ENCODE measurements around the gene MVB12B.
A peak's percentile ranks its signal among the peaks of the same experiment; 100 is the strongest.

Gene MVB12B

DNA sequence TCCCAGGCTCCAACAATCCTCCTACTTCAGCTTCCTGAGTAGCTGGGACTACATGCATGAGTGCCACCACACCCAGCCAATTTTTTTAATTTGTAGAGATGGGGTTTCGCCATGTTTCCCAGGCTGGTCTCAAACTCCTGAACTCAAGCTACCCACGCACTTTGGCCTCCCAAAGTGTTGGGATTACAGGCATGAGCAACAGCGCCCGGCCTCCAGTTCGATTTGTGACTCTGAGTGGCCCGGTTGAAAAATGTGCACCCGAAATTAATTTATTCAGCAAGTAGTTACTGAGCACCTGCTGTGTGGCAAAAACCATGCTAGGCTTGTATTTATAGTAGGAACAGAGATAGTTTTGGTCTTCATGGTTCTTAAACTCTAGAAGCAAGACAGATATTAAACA lies 58.3 kb downstream of the MVB12B start:
- no peak for DNase-seq (ENCODE audit: low read depth)
- no peak for TF ChIP-seq MYC (IDR thresholded peaks at IDR 0.05; ENCODE audit: low read depth, low read length)
- TF ChIP-seq, protein P1, sequence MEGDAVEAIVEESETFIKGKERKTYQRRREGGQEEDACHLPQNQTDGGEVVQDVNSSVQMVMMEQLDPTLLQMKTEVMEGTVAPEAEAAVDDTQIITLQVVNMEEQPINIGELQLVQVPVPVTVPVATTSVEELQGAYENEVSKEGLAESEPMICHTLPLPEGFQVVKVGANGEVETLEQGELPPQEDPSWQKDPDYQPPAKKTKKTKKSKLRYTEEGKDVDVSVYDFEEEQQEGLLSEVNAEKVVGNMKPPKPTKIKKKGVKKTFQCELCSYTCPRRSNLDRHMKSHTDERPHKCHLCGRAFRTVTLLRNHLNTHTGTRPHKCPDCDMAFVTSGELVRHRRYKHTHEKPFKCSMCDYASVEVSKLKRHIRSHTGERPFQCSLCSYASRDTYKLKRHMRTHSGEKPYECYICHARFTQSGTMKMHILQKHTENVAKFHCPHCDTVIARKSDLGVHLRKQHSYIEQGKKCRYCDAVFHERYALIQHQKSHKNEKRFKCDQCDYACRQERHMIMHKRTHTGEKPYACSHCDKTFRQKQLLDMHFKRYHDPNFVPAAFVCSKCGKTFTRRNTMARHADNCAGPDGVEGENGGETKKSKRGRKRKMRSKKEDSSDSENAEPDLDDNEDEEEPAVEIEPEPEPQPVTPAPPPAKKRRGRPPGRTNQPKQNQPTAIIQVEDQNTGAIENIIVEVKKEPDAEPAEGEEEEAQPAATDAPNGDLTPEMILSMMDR (IDR thresholded peaks at IDR 0.05; ENCODE audit: low read depth, low read length) = no peak
- H3K4me3 ChIP-seq (ENCODE audit: low read depth, low read length) = no peak overlapping the region

DNA sequence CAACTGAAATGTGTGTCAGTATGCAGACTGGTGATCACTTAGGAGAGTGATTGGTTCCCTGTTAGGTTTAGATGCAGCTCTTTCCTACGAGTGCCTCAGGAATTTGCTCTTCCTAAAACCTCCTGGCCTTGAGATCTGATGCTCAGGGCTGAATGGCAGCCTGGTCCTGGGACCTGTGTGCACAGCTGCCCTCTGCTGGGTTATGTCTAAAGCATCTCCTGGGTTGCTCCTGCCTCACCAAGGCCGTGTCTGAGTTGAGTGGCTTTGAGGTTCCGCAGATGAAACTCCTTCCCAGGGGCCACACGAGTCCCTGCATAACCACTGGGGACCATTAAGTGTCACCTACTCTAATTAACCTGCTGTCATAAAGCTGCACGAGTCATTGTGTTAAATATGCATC lies 59.5 kb downstream of the MVB12B start:
- peak; percentile 43 for DNase-seq (ENCODE audit: low read depth)
- no peak overlapping the region for H3K4me3 ChIP-seq (ENCODE audit: low read depth, low read length)
- TF ChIP-seq, protein P1 (IDR thresholded peaks at IDR 0.05; ENCODE audit: low read depth, low read length) = peak; percentile 28
- TF ChIP-seq POLR2A (IDR thresholded peaks at IDR 0.05; ENCODE audit: extremely low read depth, insufficient read length) = no peak
- TF ChIP-seq, protein P2, sequence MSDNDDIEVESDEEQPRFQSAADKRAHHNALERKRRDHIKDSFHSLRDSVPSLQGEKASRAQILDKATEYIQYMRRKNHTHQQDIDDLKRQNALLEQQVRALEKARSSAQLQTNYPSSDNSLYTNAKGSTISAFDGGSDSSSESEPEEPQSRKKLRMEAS (IDR thresholded peaks at IDR 0.05; ENCODE audit: low read depth, low read length) = no peak
- TF ChIP-seq MYC (IDR thresholded peaks at IDR 0.05; ENCODE audit: low read depth, low read length) = no peak

DNA sequence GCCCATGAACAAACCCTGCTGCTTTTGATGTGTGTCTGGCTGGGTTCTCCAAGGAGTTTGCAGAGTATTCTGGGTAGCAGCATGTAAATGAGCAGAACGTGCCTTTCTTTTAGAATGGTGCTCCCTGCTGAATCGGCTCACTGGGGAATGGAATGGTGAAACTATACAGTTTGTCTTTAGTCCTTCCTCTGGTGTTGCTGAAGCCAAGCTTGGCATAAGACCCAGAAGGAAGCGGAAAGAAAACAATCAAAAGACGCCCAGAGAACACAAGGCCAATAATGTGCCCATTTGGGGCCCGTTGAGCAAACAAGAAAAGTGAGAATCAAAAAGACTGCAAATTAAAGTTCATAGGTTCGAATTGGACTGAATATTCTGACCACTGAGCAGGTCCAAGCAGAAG lies 60.1 kb downstream of the MVB12B start:
- no peak for DNase-seq (ENCODE audit: low read depth)
- TF ChIP-seq MYC (IDR thresholded peaks at IDR 0.05; ENCODE audit: low read depth, low read length) (no peak), POLR2A (IDR thresholded peaks at IDR 0.05; ENCODE audit: extremely low read depth, insufficient read length) (no peak)
- TF ChIP-seq, protein P1 (IDR thresholded peaks at IDR 0.05; ENCODE audit: low read depth, low read length) = no peak
- TF ChIP-seq, protein P2 (IDR thresholded peaks at IDR 0.05; ENCODE audit: low read depth, low read length) = no peak
- H3K4me3 ChIP-seq (ENCODE audit: low read depth, low read length) = no peak overlapping the region

DNA sequence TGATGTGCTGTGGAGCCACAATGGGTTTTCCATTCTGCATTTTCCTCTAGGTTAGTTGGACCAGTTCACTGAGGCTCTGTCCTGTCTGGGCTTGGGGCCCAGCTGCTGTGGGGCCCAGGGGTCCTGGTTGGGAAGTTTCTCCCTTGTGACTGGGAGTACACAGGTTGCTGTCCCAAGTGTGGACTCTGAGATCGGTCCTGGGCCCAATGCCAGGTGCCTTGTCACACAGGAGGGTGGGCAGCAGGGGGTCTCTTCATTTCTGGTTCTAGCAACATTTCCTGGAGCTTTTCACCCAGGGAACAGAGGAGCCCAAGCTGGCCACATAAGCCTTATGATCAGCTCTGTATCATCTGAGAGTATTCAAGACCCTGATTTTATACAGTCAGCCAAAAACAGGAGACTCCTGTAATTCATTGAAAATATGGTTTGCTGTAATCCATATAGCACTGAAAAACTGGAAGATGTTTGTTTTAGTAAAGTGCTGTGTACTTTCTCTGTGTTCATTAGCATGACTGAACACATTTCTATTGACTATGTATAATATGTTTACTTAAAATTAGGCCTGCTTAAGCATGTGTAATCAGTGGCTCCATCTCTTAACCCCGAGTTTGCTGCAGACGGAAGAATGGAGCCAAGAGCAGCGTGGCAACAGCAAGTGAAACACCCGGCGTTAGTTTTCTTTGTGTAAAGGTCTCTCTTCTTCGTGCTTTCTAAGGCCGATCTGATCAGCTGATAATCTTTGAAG lies 62.5 kb downstream of the MVB12B start:
- DNase-seq (ENCODE audit: low read depth) = no peak
- TF ChIP-seq, protein P1 (IDR thresholded peaks at IDR 0.05; ENCODE audit: low read depth, low read length) = no peak
- TF ChIP-seq POLR2A (IDR thresholded peaks at IDR 0.05; ENCODE audit: extremely low read depth, insufficient read length) = no peak
- TF ChIP-seq, protein P2 (IDR thresholded peaks at IDR 0.05; ENCODE audit: low read depth, low read length) = no peak
- no peak for TF ChIP-seq MYC (IDR thresholded peaks at IDR 0.05; ENCODE audit: low read depth, low read length)
- H3K4me3 ChIP-seq (ENCODE audit: low read depth, low read length) = no peak overlapping the region

DNA sequence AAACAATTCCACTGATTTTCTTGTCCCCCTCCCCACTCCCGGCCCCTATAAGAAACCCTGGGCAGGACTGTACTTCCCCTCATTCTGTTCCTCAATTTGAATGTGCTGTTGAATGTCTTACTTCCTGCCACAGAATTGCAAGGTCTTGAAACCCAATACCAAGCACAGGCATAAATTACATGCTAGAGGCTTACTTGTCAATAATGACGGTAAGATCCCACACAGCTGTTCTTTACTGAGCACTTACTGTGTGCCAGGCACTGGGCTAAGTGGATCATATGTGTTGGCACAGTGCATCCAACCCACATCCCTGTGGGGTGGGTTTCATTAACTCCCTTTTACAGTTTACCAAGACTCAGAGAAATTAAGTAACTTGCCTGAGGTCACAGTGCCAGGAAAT lies 63.4 kb downstream of the MVB12B start:
- DNase-seq (ENCODE audit: low read depth) = peak; percentile 77
- TF ChIP-seq, protein P1 (IDR thresholded peaks at IDR 0.05; ENCODE audit: low read depth, low read length) = no peak
- TF ChIP-seq MYC (IDR thresholded peaks at IDR 0.05; ENCODE audit: low read depth, low read length) = 0 out of 2 replicates have a peak, but pooled peaks have one; percentile 0
- no peak overlapping the region for H3K4me3 ChIP-seq (ENCODE audit: low read depth, low read length)

DNA sequence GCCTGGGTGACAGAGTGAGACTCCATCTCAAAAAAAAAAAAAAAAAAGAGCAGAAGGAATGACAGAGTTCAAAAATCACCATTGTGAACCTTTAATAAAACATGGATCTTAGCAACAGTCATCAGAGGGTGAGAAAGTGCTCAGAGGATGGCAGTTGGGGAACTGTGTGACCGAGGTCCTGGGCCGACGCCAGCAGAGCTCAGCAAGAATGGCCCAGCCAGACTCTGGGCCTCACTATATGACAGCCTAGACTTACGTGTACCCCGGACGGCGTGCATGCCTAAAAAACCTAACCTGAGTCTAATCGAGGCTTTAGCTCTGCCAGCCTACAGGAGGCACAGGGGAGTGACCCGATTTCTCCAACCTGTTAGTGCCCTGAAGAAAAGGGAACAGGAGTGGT lies 64.3 kb downstream of the MVB12B start:
- DNase-seq (ENCODE audit: low read depth) = no peak
- no peak overlapping the region for H3K4me3 ChIP-seq (ENCODE audit: low read depth, low read length)
- TF ChIP-seq MYC (IDR thresholded peaks at IDR 0.05; ENCODE audit: low read depth, low read length) (no peak), POLR2A (IDR thresholded peaks at IDR 0.05; ENCODE audit: extremely low read depth, insufficient read length) (no peak)
- TF ChIP-seq, protein P2 (IDR thresholded peaks at IDR 0.05; ENCODE audit: low read depth, low read length) = no peak
- TF ChIP-seq, protein P1 (IDR thresholded peaks at IDR 0.05; ENCODE audit: low read depth, low read length) = no peak
